HG02852 (cell line): Measurements from ENCODE around the gene PAFAH1B2.
"Not testable (repeated sequence)": the region's sequence is repeated elsewhere in the genome, so short reads cannot be mapped to it uniquely, and the experiment has no call there.

Experiments
- ATAC-seq: cut with Tn5 transposase; IDR thresholded peaks from one replicate; pipeline ENCODE4 v1.9.1; 2021; ENCODE audit warnings: mild to moderate bottlenecking, moderate library complexity; ENCODE audit not compliant: unreplicated experiment

The PAFAH1B2 gene, protein sequence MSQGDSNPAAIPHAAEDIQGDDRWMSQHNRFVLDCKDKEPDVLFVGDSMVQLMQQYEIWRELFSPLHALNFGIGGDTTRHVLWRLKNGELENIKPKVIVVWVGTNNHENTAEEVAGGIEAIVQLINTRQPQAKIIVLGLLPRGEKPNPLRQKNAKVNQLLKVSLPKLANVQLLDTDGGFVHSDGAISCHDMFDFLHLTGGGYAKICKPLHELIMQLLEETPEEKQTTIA

DNA sequence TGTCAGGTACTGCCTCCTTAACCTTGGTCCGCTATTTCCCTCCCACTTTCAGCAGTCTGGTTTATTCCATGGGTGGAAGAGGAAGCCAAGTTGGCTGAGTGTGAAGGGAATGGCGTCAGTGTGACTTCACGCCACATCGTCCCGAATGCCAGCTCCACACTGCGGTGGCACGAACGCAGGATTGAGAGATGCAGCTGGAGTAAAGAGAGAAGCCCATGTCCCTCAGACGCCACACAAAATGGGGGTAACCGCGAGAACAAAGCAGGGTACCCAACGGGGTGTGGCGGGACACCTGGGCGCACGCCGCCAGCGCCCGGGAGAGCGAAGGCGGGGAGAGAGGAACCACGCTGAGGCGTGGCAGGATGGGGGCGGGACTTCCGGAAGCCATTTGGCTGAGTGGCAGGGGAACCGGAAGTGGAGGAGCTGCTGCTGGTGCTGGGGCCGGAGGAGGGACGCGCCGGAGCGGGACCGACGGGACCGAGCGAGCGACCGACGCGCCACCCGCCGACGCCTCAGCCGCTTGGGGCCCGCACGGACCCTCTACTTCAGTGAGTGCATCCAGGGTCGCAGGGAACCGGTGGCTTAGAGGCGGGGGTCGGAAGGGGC lies at the start of gene PAFAH1B2:
Gene PAFAH1B2, plus strand, starts transcription at position 417 of the 606 bp plus-strand sequence. CDS start 8,161 bp downstream, outside the sequence.
- peak; percentile 92 for ATAC-seq

DNA sequence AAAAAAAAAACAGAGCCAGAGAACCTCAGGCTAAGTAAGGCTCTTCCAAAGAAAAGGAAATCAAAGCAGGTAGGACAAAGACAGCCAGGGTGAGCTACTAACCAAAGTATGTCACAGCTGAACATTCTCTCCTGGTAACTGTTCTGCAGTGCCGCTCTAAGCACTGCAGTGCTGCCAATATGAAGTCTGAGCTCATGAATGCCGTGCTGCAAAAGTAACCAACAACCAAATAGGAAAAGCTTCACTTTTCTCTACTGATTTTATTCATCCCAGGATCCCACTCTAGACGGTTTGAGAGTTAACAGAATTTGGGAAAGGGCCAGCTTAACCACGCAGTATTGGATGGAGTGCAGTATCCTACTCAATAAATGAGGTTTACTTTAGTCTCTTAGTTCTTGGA lies 49.3 kb upstream of the PAFAH1B2 start:
- no peak for ATAC-seq

GRCh38 chr11:117095284-117096161 lies 48.6 kb upstream of the PAFAH1B2 start:
- ATAC-seq: no peak

DNA sequence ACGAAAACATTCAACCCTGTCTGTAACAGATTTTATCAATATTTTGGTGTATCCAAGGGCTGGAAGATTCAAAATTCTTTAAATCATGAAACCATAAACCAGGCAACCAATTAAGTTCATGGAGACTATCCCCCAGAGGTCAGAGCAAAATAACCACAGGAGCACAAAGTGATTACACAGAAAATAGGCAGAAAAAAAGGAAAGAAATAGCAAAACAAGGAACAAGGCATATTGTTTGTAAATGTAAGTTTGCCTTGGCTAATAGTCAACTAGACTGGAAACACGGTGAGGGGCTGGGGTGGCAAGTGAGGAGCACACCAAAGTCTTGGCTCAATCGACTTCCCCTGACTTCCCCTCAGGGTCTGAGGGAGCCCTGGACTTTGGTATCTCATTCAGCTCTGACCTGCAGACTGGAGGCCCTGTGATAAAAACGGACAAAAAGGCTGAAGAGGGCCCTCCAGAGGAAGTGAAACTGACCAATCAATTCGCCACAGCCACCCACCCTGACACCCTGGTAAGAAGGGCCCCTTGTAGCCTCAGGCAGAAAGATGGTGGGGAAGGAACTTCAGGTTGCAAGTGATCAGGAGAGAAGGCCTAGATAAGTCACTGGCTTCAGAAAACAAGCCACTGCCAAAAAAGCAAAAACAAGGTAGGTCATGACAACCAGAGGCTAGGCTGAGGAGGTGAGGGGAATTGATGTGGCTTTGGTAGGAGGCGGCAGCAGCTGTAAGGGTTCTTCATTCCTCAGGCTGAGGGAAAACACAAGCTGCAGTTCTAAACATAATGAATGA lies 47.7 kb upstream of the PAFAH1B2 start:
- ATAC-seq: peak; percentile 29

- ATAC-seq: no peak
Observed at GRCh38 chr11:117097014-117097388, 47.1 kb upstream of the PAFAH1B2 start.

DNA sequence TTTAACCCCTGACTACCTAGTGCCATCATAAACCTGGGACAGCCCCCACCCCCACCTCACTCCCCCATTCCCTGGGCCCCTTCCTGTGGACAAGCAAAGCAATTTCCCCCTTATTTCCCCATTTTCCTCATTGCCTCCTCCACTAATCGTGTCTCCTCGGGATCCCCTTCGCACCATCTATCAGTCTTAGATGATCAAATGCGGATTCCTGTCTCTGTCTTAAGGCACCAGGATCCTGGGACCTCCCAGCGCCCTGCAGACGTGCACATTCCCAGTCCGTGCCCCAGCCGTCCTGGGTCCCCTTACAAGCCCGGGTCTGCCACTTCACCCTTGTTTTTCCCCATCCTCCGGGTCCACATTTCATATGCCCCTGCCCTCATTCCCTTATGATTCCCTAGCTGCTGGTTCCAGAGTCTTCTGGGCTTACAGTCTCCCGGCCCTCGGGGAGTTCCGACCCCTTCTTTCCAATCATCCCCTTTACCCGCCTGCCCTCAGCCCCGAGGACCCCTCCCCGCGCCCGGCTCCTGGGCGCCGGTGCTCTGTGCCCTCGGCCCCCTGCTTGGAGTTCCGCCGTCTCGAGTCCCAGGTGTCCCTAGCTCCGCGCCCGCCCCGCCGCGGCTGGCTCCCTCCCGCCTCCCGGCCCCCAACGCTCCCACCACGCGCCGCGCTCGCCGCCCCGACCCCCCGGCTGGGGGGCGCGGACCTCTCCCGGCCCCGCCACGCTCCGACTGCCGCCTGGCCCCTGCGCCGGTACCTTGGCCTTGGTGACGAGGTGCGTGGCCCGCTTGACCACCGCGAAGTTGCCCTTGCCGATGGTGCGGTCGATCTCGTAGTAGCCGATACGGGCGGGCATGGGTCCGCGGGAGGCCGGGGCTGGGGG lies 46.5 kb upstream of the PAFAH1B2 start:
- ATAC-seq: peak; percentile 26

DNA sequence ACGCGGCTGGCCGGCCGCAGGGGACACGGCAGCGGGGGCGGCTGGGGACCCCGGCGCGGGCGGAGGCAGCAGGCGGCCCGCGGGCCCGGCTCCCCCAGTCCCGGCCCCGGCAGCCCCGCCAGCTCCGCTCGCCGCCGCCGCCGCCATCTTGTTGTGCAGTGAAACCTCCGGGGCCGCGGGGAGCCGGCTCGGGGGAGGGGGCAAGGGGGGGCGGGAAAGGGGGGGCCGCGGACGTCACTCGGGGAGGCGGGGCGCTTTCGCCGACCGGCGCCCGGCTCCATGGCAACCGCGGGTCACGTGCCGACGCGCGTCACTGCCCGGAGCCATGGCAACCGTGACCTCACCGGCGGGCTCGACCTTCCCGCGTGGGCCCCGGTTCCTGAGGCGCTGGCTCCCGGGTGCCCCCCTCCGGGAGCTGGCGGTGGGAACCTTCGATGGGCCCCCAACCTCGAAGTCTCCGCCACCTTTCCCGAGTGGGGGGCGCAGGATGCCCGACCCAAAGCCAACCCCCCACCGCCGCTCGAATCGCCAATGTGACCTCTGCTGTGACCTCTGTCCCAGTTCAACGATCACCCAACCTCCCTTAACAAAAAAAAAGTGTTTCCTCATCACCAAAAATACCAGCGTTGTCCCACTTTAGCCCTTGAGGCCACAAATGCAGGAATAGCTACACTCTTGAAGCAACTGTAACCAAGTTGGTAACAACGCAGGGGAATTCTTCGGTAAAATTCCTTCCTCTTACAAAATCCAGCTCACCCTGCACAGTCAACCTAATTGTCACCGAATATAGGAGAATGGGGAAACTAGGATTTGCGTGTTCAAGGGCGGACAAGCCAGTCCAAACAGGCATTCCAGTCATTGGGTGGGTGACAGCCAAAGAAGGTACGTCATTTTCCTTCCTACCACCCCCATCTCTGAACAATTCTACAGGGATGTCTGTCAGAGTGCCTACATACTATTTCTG lies 45.5 kb upstream of the PAFAH1B2 start, which contains the start of gene SIK3:
Gene SIK3, minus strand, starts transcription at position 160 of the 964 bp plus-strand sequence. Its CDS starts 13 bp downstream, at position 147.
- peak; percentile 75 for ATAC-seq

GRCh38 chr11:117099696-117100095 lies 44.4 kb upstream of the PAFAH1B2 start:
- no peak for ATAC-seq

GRCh38 chr11:117100556-117100955 lies 43.5 kb upstream of the PAFAH1B2 start:
- no peak for ATAC-seq

DNA sequence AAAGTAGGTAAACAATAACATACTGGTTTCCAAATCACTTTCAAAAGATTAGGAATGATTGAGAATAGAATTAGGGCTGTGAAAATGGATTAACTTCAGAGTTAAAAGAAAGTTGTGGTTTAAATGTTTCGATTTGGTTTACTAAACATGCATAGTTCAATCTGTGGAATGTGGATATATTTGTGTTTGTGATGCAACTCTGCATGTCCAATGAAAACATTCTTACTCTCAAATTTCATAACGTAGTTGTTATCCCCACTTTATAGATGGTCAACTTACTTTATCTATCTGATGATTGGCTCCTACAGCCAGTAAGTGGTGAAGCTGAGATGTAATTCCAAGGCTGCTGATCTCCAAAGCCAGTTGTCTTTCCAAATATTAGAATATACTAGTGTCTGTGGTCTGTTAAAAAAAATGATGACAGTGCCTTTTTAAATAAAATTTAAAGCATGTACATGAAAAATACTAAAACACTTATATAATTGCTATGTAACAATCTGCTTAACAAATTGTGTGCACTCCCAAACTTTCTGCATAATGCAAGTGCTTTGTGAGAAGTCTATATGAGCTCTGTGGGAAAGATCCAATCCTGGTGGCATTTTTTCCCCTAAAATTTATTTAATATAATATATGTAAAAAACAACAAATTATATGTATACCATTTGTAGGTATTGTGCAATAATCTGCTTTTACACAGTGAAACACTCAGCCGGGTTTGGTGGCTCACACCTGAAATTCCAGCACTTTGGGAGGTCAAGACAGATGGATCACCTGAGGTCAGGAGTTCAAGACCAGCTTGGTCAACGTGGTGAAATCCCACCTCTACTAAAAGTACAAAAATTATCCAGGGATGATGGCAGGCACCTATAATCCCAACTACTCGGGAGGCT lies 36.1 kb upstream of the PAFAH1B2 start:
- ATAC-seq: no peak

GRCh38 chr11:117110294-117110950 lies 33.7 kb upstream of the PAFAH1B2 start:
- no peak for ATAC-seq

GRCh38 chr11:117112497-117112896 lies 31.6 kb upstream of the PAFAH1B2 start:
- ATAC-seq: not testable (repeated sequence)

DNA sequence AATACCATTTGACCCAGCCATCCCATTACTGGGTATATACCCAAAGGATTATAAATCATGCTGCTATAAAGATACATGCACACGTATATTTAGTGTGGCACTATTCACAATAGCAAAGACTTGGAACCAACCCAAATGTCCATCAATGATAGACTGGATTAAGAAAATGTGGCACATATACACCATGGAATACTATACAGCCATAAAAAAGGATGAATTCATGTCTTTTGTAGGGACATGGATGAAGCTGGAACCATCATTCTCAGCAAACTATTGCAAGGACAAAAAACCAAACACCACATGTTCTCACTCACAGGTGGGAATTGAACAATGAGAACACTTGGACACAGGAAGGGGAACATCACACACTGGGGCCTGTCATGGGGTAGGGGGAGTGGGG lies 31.1 kb upstream of the PAFAH1B2 start:
- ATAC-seq: not testable (repeated sequence)

GRCh38 chr11:117117681-117118080 lies 26.4 kb upstream of the PAFAH1B2 start:
- no peak for ATAC-seq

DNA sequence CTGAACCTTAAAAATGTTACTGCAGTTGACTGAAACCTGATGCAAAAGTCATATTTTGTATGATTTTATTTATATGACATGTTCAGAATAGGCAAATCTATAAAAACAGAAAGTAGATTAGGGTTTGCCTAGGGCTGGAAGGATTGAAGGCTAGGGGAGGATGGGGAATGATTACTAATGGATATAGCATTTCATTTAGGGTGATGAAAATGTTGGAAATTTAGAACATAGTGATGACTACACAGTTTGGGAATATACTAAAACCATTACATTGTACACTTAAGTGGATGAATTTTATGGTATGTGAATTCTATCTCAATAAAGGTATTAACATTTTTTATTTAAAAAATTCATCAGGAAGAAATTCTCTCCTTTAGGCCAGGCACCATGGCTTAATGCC lies 22.9 kb upstream of the PAFAH1B2 start:
- no peak for ATAC-seq

DNA sequence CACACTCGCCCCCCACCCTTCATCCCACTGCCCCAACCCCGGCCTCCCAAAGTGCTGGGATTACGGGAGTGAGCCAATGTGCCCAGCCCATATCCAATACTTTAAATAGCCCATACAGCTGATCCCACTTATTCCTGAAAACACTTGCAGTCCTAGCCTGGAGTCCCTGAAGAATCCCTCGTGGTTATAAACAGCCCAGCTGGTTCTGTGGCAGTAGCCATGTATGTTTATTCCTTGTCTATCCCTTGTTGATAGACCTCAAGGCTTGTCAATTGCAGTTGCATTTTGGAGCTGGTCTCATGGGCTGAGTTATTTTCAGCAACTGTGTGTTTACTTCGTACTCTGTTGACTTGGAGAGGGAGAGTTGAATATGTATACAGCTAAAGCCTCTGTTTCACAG lies 21.5 kb upstream of the PAFAH1B2 start:
- no peak for ATAC-seq
